HG03060 (cell line): Measurements from ENCODE around the gene PGP.
"Not testable (repeated sequence)": the region's sequence is repeated elsewhere in the genome, so short reads cannot be mapped to it uniquely, and the experiment has no call there.

Experiments
- ATAC-seq: cut with Tn5 transposase; IDR thresholded peaks from one replicate; pipeline ENCODE4 v1.9.1; 2021; ENCODE audit warnings: low read depth, moderate number of reproducible peaks; ENCODE audit not compliant: unreplicated experiment

The PGP gene

GRCh38 chr16:2204416-2205103 is 10.1 kb downstream of the PGP start:
- ATAC-seq: no peak

GRCh38 chr16:2203119-2203688 is 11.4 kb downstream of the PGP start:
- ATAC-seq: not testable (repeated sequence)

GRCh38 chr16:2200313-2200712 is 14.3 kb downstream of the PGP start:
- no peak for ATAC-seq

GRCh38 chr16:2199621-2200139 is 15.0 kb downstream of the PGP start:
- no peak for ATAC-seq

- no peak for ATAC-seq
Measured at GRCh38 chr16:2199095-2199494, 15.5 kb downstream of the PGP start.

- no peak for ATAC-seq
Measured at GRCh38 chr16:2198283-2198682, 16.4 kb downstream of the PGP start.

GRCh38 chr16:2197765-2198164 is 16.9 kb downstream of the PGP start:
- ATAC-seq: no peak

- no peak for ATAC-seq
Measured at GRCh38 chr16:2196981-2197511, 17.6 kb downstream of the PGP start.

GRCh38 chr16:2196162-2196980 is 18.3 kb downstream of the PGP start, which contains the start of gene CASKIN1:
TSS of gene CASKIN1 (minus strand) at chr16:2196605. CDS start at chr16:2196432, 173 bp downstream.
- no peak for ATAC-seq

- ATAC-seq: no peak
Measured at GRCh38 chr16:2195322-2196161, 19.1 kb downstream of the PGP start.

GRCh38 chr16:2194852-2195321 is 19.8 kb downstream of the PGP start:
- no peak for ATAC-seq

GRCh38 chr16:2194166-2194834 is 20.3 kb downstream of the PGP start:
- no peak for ATAC-seq

- ATAC-seq: no peak
Measured at GRCh38 chr16:2191446-2191706, 23.3 kb downstream of the PGP start.

- ATAC-seq: no peak
Measured at GRCh38 chr16:2190659-2191445, 23.8 kb downstream of the PGP start.

- no peak for ATAC-seq
Measured at GRCh38 chr16:2190002-2190658, 24.5 kb downstream of the PGP start.

- no peak for ATAC-seq
Measured at GRCh38 chr16:2189252-2189893, 25.3 kb downstream of the PGP start.

- ATAC-seq: no peak
Measured at GRCh38 chr16:2188395-2188794, 26.2 kb downstream of the PGP start.

- ATAC-seq: no peak
Measured at GRCh38 chr16:2187212-2187611, 27.4 kb downstream of the PGP start.
